GM23248 (cell line): Measurements from ENCODE around the gene ATP2C1.

ENCODE experiments used
- EZH2 ChIP-seq: fragments of 200-600 bp; sonication (generic); IDR thresholded peaks from 2 replicates; pipeline ENCODE4 v1.6.1; 2018; ENCODE audit warnings: antibody characterized with exemption, mild to moderate bottlenecking; ENCODE audit not compliant: insufficient read depth, poor library complexity, severe bottlenecking
- EZH2phosphoT487 ChIP-seq: fragments of 200-600 bp; sonication (generic); IDR thresholded peaks from 2 replicates; pipeline ENCODE4 v1.6.1; 2018; ENCODE audit warnings: antibody characterized with exemption, moderate library complexity, mild to moderate bottlenecking, low read depth; ENCODE audit not compliant: insufficient read depth

- TF ChIP-seq EZH2 (no peak), EZH2phosphoT487 (no peak)
Observed at GRCh38 chr3:130979117-130979516, 85.2 kb downstream of the ATP2C1 start.
